GM19324 (cell line): ENCODE measurements around the gene FNDC3B.
"Not testable (repeated sequence)": the region's sequence is repeated elsewhere in the genome, so short reads cannot be mapped to it uniquely, and the experiment has no call there.

ENCODE experiments used
- ATAC-seq: cut with Tn5 transposase; IDR thresholded peaks from one replicate; pipeline ENCODE4 v1.9.1; 2021; ENCODE audit warnings: mild to moderate bottlenecking, moderate library complexity; ENCODE audit not compliant: unreplicated experiment, low FRiP score

FNDC3B gene

GRCh38 chr3:172251211-172251610 is 211.8 kb downstream of the FNDC3B start:
- ATAC-seq, result no peak

GRCh38 chr3:172253200-172253599 is 213.8 kb downstream of the FNDC3B start:
- ATAC-seq, result no peak

- no peak for ATAC-seq
These were observed 215.2 kb downstream of the FNDC3B start for GRCh38 chr3:172254542-172254941.

GRCh38 chr3:172255321-172255720 is 215.9 kb downstream of the FNDC3B start:
- not testable (repeated sequence) for ATAC-seq

GRCh38 chr3:172256101-172256734 is 216.8 kb downstream of the FNDC3B start:
- no peak for ATAC-seq

- no peak for ATAC-seq
These were observed 218.4 kb downstream of the FNDC3B start for GRCh38 chr3:172257648-172258400.

GRCh38 chr3:172258624-172259023 is 219.2 kb downstream of the FNDC3B start:
- no peak for ATAC-seq

- no peak for ATAC-seq
These were observed 219.7 kb downstream of the FNDC3B start for GRCh38 chr3:172259111-172259541.

- ATAC-seq, result no peak
These were observed 220.4 kb downstream of the FNDC3B start for GRCh38 chr3:172259726-172260248.

GRCh38 chr3:172260381-172260780 is 221.0 kb downstream of the FNDC3B start:
- no peak for ATAC-seq

- no peak for ATAC-seq
These were observed 221.7 kb downstream of the FNDC3B start for GRCh38 chr3:172261054-172261453.

GRCh38 chr3:172262991-172263608 is 223.7 kb downstream of the FNDC3B start:
- no peak for ATAC-seq

- ATAC-seq, result no peak
These were observed 224.6 kb downstream of the FNDC3B start for GRCh38 chr3:172263781-172264486.

GRCh38 chr3:172266103-172266502 is 226.7 kb downstream of the FNDC3B start:
- ATAC-seq, result no peak

- no peak for ATAC-seq
These were observed 229.0 kb downstream of the FNDC3B start for GRCh38 chr3:172268425-172268824.

- ATAC-seq, result no peak
These were observed 229.5 kb downstream of the FNDC3B start for GRCh38 chr3:172268868-172269267.

GRCh38 chr3:172270557-172271166 is 231.3 kb downstream of the FNDC3B start:
- peak; percentile 87 for ATAC-seq

- ATAC-seq, result no peak
These were observed 232.1 kb downstream of the FNDC3B start for GRCh38 chr3:172271386-172271976.

GRCh38 chr3:172272698-172273097 is 233.3 kb downstream of the FNDC3B start:
- ATAC-seq, result no peak

- no peak for ATAC-seq
These were observed 234.0 kb downstream of the FNDC3B start for GRCh38 chr3:172273378-172273777.
